Liver (tissue), 3 donors: ENCODE results near the gene YPEL3.

Experiments used
- EGR1 ChIP-seq, 2 donors: IDR thresholded peaks; 2 replicates each; pipeline ENCODE4 v1.6.1; 2016 to 2018; ENCODE audit warnings: antibody characterized with exemption in 2 of 2, low read depth in 2 of 2
- GABPA ChIP-seq, 2 donors: IDR thresholded peaks in 1 of 2; conservative IDR thresholded peaks in 1 of 2; 2 replicates each; pipeline ENCODE4 v1.6.1; 2016; ENCODE audit warnings: antibody characterized with exemption in 2 of 2, mild to moderate bottlenecking in 1 of 2, moderate library complexity in 1 of 2
- JUND ChIP-seq, 2 donors: IDR thresholded peaks; 2 replicates each; pipeline ENCODE4 v1.6.1; 2016; ENCODE audit warnings: antibody characterized with exemption in 2 of 2
- NR2F2 ChIP-seq: IDR thresholded peaks from 2 replicates; pipeline ENCODE4 v1.6.1; 2016; ENCODE audit warnings: antibody characterized with exemption
- RAD21 ChIP-seq, 2 donors: IDR thresholded peaks; 2 replicates each; pipeline ENCODE4 v1.6.1; 2016; ENCODE audit warnings: antibody characterized with exemption in 2 of 2, mild to moderate bottlenecking in 2 of 2
- RXRA ChIP-seq, 2 donors: IDR thresholded peaks; 2 replicates each; pipeline ENCODE4 v1.6.1; 2017 to 2018; ENCODE audit warnings: antibody characterized with exemption in 2 of 2, mild to moderate bottlenecking in 1 of 2
- YY1 ChIP-seq: IDR thresholded peaks from 2 replicates; pipeline ENCODE4 v1.6.1; 2016; ENCODE audit warnings: antibody characterized with exemption, mild to moderate bottlenecking
- TF ChIP-seq, protein P1 (sequence below): IDR thresholded peaks from 2 replicates; pipeline ENCODE4 v1.6.1; 2016; ENCODE audit warnings: antibody characterized with exemption, mild to moderate bottlenecking
- TF ChIP-seq, protein P2 (sequence below): IDR thresholded peaks from 2 replicates; pipeline ENCODE4 v1.6.1; 2016; ENCODE audit warnings: antibody characterized with exemption
- TF ChIP-seq, protein P3 (sequence below): fragments of 150-350 bp; IDR thresholded peaks from 2 replicates; pipeline ENCODE4 v1.5.1; 2017; ENCODE audit warnings: improper control_type of control experiment, low read depth, low read length; ENCODE audit not compliant: missing input control
- TF ChIP-seq, protein P4 (sequence below): IDR thresholded peaks from 2 replicates; pipeline ENCODE4 v1.6.1; 2016; ENCODE audit warnings: antibody characterized with exemption
- donor health status: healthy.
- donor health status: healthy.

DNA sequence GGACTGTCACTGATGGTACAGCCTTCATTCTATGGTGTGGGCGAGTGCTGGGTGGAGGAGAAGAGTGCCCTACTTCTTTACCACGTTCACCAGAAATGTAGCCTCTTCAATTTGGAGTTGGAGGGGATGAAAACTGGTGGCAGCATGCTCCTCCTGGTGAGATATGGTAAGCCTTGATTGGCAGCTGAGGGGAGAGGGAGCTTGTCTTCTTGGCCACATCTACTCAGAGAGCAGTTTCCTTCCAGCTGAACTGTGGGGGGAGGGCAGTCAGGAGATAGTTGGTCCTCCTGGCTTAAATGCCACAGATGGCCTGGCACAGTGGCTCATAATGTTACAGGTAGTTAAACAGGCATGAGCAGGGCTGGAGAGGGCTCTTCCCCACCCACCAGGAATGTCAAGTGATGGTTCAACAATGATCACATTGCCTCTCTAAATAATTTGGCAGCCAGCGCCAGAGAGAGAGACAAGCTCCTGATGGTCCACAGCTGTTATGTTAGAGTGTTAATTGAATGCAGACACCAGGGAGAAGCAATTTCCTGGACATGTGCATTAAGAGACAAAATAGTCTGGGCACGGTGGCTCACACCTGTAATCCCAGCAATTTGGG, 36.0 kb upstream of the YPEL3 start:
- TF ChIP-seq, protein P1, sequence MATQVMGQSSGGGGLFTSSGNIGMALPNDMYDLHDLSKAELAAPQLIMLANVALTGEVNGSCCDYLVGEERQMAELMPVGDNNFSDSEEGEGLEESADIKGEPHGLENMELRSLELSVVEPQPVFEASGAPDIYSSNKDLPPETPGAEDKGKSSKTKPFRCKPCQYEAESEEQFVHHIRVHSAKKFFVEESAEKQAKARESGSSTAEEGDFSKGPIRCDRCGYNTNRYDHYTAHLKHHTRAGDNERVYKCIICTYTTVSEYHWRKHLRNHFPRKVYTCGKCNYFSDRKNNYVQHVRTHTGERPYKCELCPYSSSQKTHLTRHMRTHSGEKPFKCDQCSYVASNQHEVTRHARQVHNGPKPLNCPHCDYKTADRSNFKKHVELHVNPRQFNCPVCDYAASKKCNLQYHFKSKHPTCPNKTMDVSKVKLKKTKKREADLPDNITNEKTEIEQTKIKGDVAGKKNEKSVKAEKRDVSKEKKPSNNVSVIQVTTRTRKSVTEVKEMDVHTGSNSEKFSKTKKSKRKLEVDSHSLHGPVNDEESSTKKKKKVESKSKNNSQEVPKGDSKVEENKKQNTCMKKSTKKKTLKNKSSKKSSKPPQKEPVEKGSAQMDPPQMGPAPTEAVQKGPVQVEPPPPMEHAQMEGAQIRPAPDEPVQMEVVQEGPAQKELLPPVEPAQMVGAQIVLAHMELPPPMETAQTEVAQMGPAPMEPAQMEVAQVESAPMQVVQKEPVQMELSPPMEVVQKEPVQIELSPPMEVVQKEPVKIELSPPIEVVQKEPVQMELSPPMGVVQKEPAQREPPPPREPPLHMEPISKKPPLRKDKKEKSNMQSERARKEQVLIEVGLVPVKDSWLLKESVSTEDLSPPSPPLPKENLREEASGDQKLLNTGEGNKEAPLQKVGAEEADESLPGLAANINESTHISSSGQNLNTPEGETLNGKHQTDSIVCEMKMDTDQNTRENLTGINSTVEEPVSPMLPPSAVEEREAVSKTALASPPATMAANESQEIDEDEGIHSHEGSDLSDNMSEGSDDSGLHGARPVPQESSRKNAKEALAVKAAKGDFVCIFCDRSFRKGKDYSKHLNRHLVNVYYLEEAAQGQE = no peak
- TF ChIP-seq, protein P2, sequence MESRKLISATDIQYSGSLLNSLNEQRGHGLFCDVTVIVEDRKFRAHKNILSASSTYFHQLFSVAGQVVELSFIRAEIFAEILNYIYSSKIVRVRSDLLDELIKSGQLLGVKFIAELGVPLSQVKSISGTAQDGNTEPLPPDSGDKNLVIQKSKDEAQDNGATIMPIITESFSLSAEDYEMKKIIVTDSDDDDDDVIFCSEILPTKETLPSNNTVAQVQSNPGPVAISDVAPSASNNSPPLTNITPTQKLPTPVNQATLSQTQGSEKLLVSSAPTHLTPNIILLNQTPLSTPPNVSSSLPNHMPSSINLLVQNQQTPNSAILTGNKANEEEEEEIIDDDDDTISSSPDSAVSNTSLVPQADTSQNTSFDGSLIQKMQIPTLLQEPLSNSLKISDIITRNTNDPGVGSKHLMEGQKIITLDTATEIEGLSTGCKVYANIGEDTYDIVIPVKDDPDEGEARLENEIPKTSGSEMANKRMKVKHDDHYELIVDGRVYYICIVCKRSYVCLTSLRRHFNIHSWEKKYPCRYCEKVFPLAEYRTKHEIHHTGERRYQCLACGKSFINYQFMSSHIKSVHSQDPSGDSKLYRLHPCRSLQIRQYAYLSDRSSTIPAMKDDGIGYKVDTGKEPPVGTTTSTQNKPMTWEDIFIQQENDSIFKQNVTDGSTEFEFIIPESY = no peak
- TF ChIP-seq, protein P3, sequence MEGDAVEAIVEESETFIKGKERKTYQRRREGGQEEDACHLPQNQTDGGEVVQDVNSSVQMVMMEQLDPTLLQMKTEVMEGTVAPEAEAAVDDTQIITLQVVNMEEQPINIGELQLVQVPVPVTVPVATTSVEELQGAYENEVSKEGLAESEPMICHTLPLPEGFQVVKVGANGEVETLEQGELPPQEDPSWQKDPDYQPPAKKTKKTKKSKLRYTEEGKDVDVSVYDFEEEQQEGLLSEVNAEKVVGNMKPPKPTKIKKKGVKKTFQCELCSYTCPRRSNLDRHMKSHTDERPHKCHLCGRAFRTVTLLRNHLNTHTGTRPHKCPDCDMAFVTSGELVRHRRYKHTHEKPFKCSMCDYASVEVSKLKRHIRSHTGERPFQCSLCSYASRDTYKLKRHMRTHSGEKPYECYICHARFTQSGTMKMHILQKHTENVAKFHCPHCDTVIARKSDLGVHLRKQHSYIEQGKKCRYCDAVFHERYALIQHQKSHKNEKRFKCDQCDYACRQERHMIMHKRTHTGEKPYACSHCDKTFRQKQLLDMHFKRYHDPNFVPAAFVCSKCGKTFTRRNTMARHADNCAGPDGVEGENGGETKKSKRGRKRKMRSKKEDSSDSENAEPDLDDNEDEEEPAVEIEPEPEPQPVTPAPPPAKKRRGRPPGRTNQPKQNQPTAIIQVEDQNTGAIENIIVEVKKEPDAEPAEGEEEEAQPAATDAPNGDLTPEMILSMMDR = no peak
- no peak for TF ChIP-seq GABPA (IDR thresholded peaks at IDR 0.05 in 1 of 2, conservative IDR thresholded peaks at IDR 0.05 in 1 of 2)
- no peak for TF ChIP-seq RXRA (IDR thresholded peaks at IDR 0.05)
- no peak for TF ChIP-seq NR2F2
- no peak for TF ChIP-seq EGR1 (IDR thresholded peaks at IDR 0.05; ENCODE audit: low read depth in 2 of 2)
- no peak for TF ChIP-seq RAD21 (IDR thresholded peaks at IDR 0.05)
- TF ChIP-seq, protein P4, sequence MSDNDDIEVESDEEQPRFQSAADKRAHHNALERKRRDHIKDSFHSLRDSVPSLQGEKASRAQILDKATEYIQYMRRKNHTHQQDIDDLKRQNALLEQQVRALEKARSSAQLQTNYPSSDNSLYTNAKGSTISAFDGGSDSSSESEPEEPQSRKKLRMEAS = no peak
- TF ChIP-seq YY1 = no peak
- TF ChIP-seq JUND (IDR thresholded peaks at IDR 0.05) = no peak
